Thyroid gland (tissue), 4 donors: Measurements from ENCODE around the gene LIN52. TPM values are rescaled to one million over a fixed set of nuclear protein-coding genes. Genes with fewer than 3 reads are reported as not detected.

Experiments used
- DNase-seq, 2 donors: peaks; one replicate each; pipeline ENCODE4 v3.0.0-alpha.2; 2019
- H3K27ac ChIP-seq, 3 donors: fragments of 200-600 bp; sonication (generic); 1 replicate in 2 of 3; 2 replicates in 1 of 3; pipeline ENCODE4 v1.5.1; 2016 to 2019; ENCODE audit warnings: mild to moderate bottlenecking in 1 of 3, moderate library complexity in 1 of 3
- H3K27me3 ChIP-seq: fragments of 200-600 bp; sonication (generic); one replicate; pipeline ENCODE4 v1.5.1; 2019
- H3K36me3 ChIP-seq, 2 donors: fragments of 200-600 bp; sonication (generic); one replicate each; pipeline ENCODE4 v1.5.1; 2016 to 2019
- H3K4me1 ChIP-seq, 2 donors: fragments of 200-600 bp; sonication (generic); one replicate each; pipeline ENCODE4 v1.5.1; 2017 to 2019
- H3K4me3 ChIP-seq, 3 donors: fragments of 200-600 bp; sonication (generic); replicated peaks in 1 of 3; 1 replicate in 2 of 3; 2 replicates in 1 of 3; pipeline ENCODE4 v1.5.1; 2016; ENCODE audit warnings: mild to moderate bottlenecking in 1 of 3
- H3K9me3 ChIP-seq: fragments of 200-600 bp; sonication (generic); one replicate; pipeline ENCODE4 v1.5.1; 2017
- POLR2A ChIP-seq, 2 donors: fragments of 450-650 bp; IDR thresholded peaks; one replicate each; pipeline ENCODE4 v1.6.1; 2017; ENCODE audit warnings: antibody characterized with exemption in 2 of 2, mild to moderate bottlenecking in 2 of 2, moderate library complexity in 1 of 2
- WGBS, 2 donors: methylation state at CpG; one replicate each; pipeline ENCODE4 v1.1.5; 2017; 5-methylcytosine and 5-hydroxymethylcytosine counted together
- intact Hi-C: fragments of 100-400 bp; cut with DNase I; formaldehyde crosslinking; loops from one replicate; pipeline ENCODE4 v1.15.1; 2023
- total RNA-seq, 4 donors: library from RNA; depleted of rRNA; stranded (reverse); fragments of >200 nt; gene quantifications; one replicate each; pipeline ENCODE4 v1.2.3, GENCODE V29; 2016
- TF ChIP-seq, protein P1 (sequence below), 6 experiments: fragments of 200-600 bp in 3 of 6; fragments of 450-650 bp in 3 of 6; sonication (generic) in 3 of 6; IDR thresholded peaks; one replicate each; pipeline ENCODE4 v1.5.1; 2016 to 2019; ENCODE audit warnings: antibody characterized with exemption in 6 of 6, mild to moderate bottlenecking in 2 of 6, inconsistent platforms in 1 of 6, moderate library complexity in 1 of 6

The LIN52 gene
- total RNA-seq, 4 donors from 2014 or later: 5.8 to 12.7 (median 8.1) TPM

DNA sequence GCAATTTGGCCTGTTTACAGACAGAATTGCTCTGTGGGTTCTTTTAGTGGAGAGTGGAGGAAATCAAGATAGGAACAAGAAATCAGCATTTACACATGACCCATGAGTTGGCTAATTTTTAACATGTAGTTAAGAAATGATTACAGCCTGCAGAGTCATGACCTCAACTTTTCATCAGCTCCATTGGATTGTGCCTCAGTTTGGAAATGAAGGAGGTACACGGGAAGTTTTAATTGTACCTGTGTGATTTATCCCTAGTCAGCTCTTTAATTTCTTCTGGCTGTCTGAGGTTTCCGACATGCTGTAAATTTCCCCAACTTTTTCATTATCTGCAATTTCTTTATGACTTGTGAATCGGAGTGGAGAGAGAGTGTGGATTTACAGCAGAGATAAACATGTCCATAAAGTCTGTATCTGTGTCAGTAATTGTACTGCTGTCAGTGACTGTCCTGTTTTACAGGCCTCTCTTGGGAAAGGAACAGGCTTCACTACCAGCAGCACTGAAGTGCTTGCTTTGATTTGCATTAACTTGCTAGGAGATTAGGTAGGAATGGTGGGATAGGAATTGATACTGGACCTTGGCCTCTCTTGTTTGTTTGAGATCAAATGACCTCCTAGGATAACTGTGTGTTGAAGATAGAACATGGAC, 49.2 kb downstream of the LIN52 start:
- WGBS, 2 donors: 90 to 91% methylated on average over 3 of the region's 3 CpGs
- Histone ChIP-seq H3K4me3 (no peak overlapping the region), H3K27ac (no peak overlapping the region), H3K27me3 (no peaks in the 10 kb centered on the region), H3K36me3 (no peaks in the 10 kb centered on the region), H3K4me1 (no peaks in the 10 kb centered on the region), H3K9me3 (no peaks in the 10 kb centered on the region)
- TF ChIP-seq, protein P1, sequence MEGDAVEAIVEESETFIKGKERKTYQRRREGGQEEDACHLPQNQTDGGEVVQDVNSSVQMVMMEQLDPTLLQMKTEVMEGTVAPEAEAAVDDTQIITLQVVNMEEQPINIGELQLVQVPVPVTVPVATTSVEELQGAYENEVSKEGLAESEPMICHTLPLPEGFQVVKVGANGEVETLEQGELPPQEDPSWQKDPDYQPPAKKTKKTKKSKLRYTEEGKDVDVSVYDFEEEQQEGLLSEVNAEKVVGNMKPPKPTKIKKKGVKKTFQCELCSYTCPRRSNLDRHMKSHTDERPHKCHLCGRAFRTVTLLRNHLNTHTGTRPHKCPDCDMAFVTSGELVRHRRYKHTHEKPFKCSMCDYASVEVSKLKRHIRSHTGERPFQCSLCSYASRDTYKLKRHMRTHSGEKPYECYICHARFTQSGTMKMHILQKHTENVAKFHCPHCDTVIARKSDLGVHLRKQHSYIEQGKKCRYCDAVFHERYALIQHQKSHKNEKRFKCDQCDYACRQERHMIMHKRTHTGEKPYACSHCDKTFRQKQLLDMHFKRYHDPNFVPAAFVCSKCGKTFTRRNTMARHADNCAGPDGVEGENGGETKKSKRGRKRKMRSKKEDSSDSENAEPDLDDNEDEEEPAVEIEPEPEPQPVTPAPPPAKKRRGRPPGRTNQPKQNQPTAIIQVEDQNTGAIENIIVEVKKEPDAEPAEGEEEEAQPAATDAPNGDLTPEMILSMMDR (IDR thresholded peaks at IDR 0.05): no peak
- TF ChIP-seq POLR2A (IDR thresholded peaks at IDR 0.05): no peak
- no peak for DNase-seq
- intact Hi-C loops: no loop called here

DNA sequence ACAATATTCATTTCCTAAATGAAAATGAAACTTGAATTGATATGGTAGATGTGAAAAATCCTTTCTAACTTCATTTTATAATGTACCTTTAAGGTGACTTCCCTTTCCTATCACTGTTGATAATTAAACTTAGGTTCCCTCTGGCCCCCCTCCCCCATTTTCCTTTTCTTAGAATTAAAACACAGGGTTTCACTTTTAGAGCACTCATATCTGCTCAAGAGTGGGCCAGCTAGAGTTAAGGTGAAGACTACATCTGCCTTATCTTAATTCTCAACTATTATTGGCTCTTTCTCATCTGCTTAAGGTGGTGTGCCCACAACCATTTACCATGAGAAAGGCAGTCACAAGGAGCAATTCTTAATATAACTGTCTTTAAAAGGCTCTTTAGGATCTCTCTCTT, 49.7 kb downstream of the LIN52 start:
- H3K27ac ChIP-seq: no peak overlapping the region
- H3K27me3 ChIP-seq: no peaks in the 10 kb centered on the region
- H3K4me1 ChIP-seq: no peaks in the 10 kb centered on the region
- TF ChIP-seq, protein P1 (IDR thresholded peaks at IDR 0.05): no peak
- H3K4me3 ChIP-seq: no peak overlapping the region
- H3K36me3 ChIP-seq: no peaks in the 10 kb centered on the region
- DNase-seq: no peak
- intact Hi-C loops: no loop called here
- no peaks in the 10 kb centered on the region for H3K9me3 ChIP-seq

DNA sequence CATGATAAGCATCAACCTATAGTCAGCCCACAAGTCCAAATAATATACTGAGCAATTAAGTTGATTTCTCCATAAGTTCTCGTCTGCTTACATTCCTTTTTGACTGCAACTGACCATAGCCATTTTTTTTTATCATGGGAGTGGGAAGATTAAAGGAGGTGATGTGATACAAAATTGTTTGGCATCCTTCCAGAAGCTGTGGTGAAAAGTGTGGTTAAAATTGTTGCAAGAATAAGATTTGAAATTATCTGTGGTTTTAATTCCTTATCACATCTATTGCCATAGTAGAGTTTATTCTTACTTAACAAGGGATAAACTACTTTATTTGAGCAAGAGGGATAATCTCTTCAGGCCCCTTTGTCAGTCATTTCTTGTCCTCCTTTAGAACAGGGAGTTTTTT, 50.7 kb downstream of the LIN52 start:
- H3K36me3 ChIP-seq: no peaks in the 10 kb centered on the region
- no peak for TF ChIP-seq POLR2A (IDR thresholded peaks at IDR 0.05)
- TF ChIP-seq, protein P1 (IDR thresholded peaks at IDR 0.05): no peak
- H3K4me3 ChIP-seq: no peak overlapping the region
- H3K27me3 ChIP-seq: no peaks in the 10 kb centered on the region
- no peak for DNase-seq
- 98 to 100% methylated on average over 1 of the region's 1 CpG for WGBS, 2 donors
- H3K9me3 ChIP-seq: no peaks in the 10 kb centered on the region
- peaks cover 4 to 7% of the 10 kb centered on the region in 2 donors for H3K4me1 ChIP-seq
- H3K27ac ChIP-seq: no peak overlapping the region
- intact Hi-C loops: no loop called here

DNA sequence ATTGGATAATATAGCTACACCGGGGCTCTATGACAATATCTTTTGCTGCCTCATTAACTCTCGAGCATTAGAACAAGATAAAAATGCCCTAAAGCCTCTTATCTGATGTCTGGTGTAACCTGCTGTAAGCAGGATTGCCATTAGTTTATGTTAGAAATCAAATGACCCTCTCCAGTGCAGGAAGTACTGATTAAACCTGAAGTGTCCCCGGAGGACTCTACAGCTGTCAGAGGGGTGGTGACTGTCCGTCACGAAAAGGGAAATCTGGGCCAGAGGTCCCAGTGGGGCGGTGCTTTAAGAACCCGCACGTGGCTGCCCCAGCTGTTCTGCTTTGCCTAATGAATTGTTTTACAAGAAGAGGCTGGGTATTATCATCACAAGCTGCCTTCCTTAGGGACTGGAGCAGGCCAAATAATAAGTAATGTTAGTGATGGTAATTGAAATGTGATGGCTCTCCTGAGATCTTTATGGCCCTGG, 55.7 kb downstream of the LIN52 start:
- Histone ChIP-seq H3K36me3 (no peaks in the 10 kb centered on the region), H3K9me3 (no peaks in the 10 kb centered on the region), H3K27ac (peak overlapping the region; percentile 13 to 66 (median 37)), H3K4me1 (peaks cover 19 to 26% of the 10 kb centered on the region in 2 donors), H3K4me3 (no peak overlapping the region), H3K27me3 (no peaks in the 10 kb centered on the region)
- intact Hi-C loops: no loop called here
- 14% methylated on average over 8 of the region's 8 CpGs for WGBS, 2 donors
- peak; percentile 77 to 79 for DNase-seq
- no peak for TF ChIP-seq POLR2A (IDR thresholded peaks at IDR 0.05)
- TF ChIP-seq, protein P1 (IDR thresholded peaks at IDR 0.05): no peak

DNA sequence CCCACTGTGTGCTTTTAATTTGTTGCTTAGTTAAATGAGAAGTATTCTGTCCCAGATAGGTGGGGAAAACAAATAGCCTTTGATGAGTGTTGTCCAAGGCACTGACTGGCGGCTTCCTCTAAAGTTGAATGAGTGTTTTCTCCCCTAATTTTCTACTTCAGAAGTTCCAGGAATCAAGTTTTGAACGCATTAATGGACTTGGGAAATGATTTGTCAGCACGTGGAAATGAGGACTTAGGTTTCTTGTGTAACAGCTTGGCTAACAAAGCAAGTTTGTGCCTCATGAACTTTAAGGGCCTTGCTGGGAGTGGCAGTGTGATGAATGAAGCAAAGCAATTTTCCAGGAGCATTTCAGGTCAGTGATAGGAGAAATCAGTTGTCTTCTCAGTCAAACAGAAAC, 56.9 kb downstream of the LIN52 start:
- TF ChIP-seq, protein P1 (IDR thresholded peaks at IDR 0.05): no peak
- no peak for TF ChIP-seq POLR2A (IDR thresholded peaks at IDR 0.05)
- peak; percentile 45 to 53 for DNase-seq
- Histone ChIP-seq H3K9me3 (no peaks in the 10 kb centered on the region), H3K4me3 (no peak overlapping the region), H3K36me3 (no peaks in the 10 kb centered on the region), H3K27me3 (no peaks in the 10 kb centered on the region), H3K27ac (peak overlapping the region in 1 of 3 donors; percentile 58), H3K4me1 (peaks cover 19 to 26% of the 10 kb centered on the region in 2 donors)
- 20 to 26% methylated on average over 3 of the region's 3 CpGs for WGBS, 2 donors
- intact Hi-C loops: no loop called here
